ENCODE data around the gene DBF4B. TPM values are rescaled to one million over a fixed set of nuclear protein-coding genes. Genes with fewer than 3 reads are reported as not detected.

The DBF4B gene
- total RNA-seq, 1 experiment from 2014 or later = 26.1 TPM

- TF ChIP-seq, protein P1, sequence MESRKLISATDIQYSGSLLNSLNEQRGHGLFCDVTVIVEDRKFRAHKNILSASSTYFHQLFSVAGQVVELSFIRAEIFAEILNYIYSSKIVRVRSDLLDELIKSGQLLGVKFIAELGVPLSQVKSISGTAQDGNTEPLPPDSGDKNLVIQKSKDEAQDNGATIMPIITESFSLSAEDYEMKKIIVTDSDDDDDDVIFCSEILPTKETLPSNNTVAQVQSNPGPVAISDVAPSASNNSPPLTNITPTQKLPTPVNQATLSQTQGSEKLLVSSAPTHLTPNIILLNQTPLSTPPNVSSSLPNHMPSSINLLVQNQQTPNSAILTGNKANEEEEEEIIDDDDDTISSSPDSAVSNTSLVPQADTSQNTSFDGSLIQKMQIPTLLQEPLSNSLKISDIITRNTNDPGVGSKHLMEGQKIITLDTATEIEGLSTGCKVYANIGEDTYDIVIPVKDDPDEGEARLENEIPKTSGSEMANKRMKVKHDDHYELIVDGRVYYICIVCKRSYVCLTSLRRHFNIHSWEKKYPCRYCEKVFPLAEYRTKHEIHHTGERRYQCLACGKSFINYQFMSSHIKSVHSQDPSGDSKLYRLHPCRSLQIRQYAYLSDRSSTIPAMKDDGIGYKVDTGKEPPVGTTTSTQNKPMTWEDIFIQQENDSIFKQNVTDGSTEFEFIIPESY (IDR thresholded peaks at IDR 0.05; ENCODE audit: extremely low read depth, insufficient replicate concordance, low read length) = no peak
- TF ChIP-seq SRF (IDR thresholded peaks at IDR 0.05; ENCODE audit: low read depth) (no peak), EZH2 (IDR thresholded peaks at IDR 0.05) (no peak)
- TF ChIP-seq, protein P2, sequence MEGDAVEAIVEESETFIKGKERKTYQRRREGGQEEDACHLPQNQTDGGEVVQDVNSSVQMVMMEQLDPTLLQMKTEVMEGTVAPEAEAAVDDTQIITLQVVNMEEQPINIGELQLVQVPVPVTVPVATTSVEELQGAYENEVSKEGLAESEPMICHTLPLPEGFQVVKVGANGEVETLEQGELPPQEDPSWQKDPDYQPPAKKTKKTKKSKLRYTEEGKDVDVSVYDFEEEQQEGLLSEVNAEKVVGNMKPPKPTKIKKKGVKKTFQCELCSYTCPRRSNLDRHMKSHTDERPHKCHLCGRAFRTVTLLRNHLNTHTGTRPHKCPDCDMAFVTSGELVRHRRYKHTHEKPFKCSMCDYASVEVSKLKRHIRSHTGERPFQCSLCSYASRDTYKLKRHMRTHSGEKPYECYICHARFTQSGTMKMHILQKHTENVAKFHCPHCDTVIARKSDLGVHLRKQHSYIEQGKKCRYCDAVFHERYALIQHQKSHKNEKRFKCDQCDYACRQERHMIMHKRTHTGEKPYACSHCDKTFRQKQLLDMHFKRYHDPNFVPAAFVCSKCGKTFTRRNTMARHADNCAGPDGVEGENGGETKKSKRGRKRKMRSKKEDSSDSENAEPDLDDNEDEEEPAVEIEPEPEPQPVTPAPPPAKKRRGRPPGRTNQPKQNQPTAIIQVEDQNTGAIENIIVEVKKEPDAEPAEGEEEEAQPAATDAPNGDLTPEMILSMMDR (IDR thresholded peaks at IDR 0.05 in 2 of 3, conservative IDR thresholded peaks at IDR 0.05 in 1 of 3; ENCODE audit: borderline replicate concordance in 1 of 3, insufficient read depth in 1 of 3, low read depth in 2 of 3, low read length in 2 of 3) = no peak
These were observed 52.2 kb downstream of the DBF4B start (continued) for GRCh38 chr17:44760474-44761308.

GRCh38 chr17:44761932-44762810 is 53.7 kb downstream of the DBF4B start:
- H3K4me2 ChIP-seq (ENCODE audit: low read length) = no peak overlapping the region
- no peaks in the 10 kb centered on the region for H4K20me1 ChIP-seq (ENCODE audit: insufficient read depth)
- H3K4me3 ChIP-seq (replicated peaks in 1 of 2; ENCODE audit: low read depth in 1 of 2, low read length in 2 of 2) = no peak overlapping the region
- RAD21 ChIA-PET (ENCODE audit: low non-redundant PET in 1 of 2, low total read pairs in 2 of 2, uncharacterized antibody in 2 of 2, unreplicated experiment in 2 of 2) = no interaction called here
- H3K36me3 ChIP-seq (ENCODE audit: control insufficient read depth in 1 of 2, insufficient read depth in 2 of 2, low read length in 2 of 2) = no peaks in the 10 kb centered on the region
- POLR2A ChIA-PET = interaction anchor here (0.6 kb wide), 1 partner anchor 94 kb away, joined by 3 read pairs; no protein-coding TSS in a partner anchor
- H3K79me2 ChIP-seq (ENCODE audit: insufficient read depth, low read length) = no peaks in the 10 kb centered on the region
- no peaks in the 10 kb centered on the region for H3K9me3 ChIP-seq (ENCODE audit: control insufficient read depth in 1 of 2, insufficient read depth in 1 of 2, low read depth in 1 of 2, low read length in 2 of 2)
- DNase-seq (ENCODE audit: low read depth, low spot score) (no peak), ATAC-seq (no peak)
- CTCF ChIA-PET = no interaction called here
- peaks cover 6 to 9% of the 10 kb centered on the region in 2 experiments; a peak in 3 of 4 replicates for H3K4me1 ChIP-seq (ENCODE audit: control insufficient read depth in 1 of 2, insufficient read depth in 2 of 2, low read length in 2 of 2)
- no peak overlapping the region for H3K27ac ChIP-seq (ENCODE audit: low read depth, low read length)
- TF ChIP-seq YY1 (IDR thresholded peaks at IDR 0.05; ENCODE audit: extremely low read depth, insufficient replicate concordance, low read depth, low read length) = no peak
- TF ChIP-seq, protein P2 (IDR thresholded peaks at IDR 0.05 in 2 of 3, conservative IDR thresholded peaks at IDR 0.05 in 1 of 3; ENCODE audit: borderline replicate concordance in 1 of 3, insufficient read depth in 1 of 3, low read depth in 2 of 3, low read length in 2 of 3) = peak in 1 of 3 experiments; percentile 4; a peak in 1 of 6 replicates
- BruUV-seq (replicated peaks) = no TSS peak
- H3K27me3 ChIP-seq (ENCODE audit: insufficient read depth, low read length) = no peaks in the 10 kb centered on the region
- H3K9me2 ChIP-seq (ENCODE audit: insufficient read depth) = no peaks in the 10 kb centered on the region
- intact Hi-C loops (cut with micrococcal nuclease) = no loop called here
- no peak overlapping the region for H2AFZ ChIP-seq (ENCODE audit: low read depth, low read length, poor library complexity, severe bottlenecking)
- H3K9ac ChIP-seq (ENCODE audit: low read length) = no peak overlapping the region
